G401 (cell line): ENCODE measurements around the gene TMEM258. TPM values are rescaled to one million over a fixed set of nuclear protein-coding genes. Genes with fewer than 3 reads are reported as not detected.

Source experiments
- DNase-seq: peaks from one replicate; pipeline ENCODE4 v3.0.0-alpha.2; 2015; ENCODE audit warnings: low spot score
- in situ Hi-C: cut with HindIII; loops from 2 replicates; pipeline ENCODE4 v1.10.0; 2016; ENCODE audit warnings: low sequenced_read_pairs, mixed read lengths
- total RNA-seq: library from RNA; depleted of rRNA; stranded (reverse); fragments of >200 nt; shearing (Covaris generic); gene quantifications from 2 replicates; pipeline ENCODE4 v1.2.3, GENCODE V29; 2014

The TMEM258 gene
- total RNA-seq, 1 experiment from 2014 or later, result 41.4 TPM

GRCh38 chr11:61779666-61780525 lies 12.5 kb downstream of the TMEM258 start:
- in situ Hi-C loops, result no loop called here
- DNase-seq, result no peak

- in situ Hi-C loops, result no loop called here
Measured at GRCh38 chr11:61778920-61779650, 13.3 kb downstream of the TMEM258 start.

DNA sequence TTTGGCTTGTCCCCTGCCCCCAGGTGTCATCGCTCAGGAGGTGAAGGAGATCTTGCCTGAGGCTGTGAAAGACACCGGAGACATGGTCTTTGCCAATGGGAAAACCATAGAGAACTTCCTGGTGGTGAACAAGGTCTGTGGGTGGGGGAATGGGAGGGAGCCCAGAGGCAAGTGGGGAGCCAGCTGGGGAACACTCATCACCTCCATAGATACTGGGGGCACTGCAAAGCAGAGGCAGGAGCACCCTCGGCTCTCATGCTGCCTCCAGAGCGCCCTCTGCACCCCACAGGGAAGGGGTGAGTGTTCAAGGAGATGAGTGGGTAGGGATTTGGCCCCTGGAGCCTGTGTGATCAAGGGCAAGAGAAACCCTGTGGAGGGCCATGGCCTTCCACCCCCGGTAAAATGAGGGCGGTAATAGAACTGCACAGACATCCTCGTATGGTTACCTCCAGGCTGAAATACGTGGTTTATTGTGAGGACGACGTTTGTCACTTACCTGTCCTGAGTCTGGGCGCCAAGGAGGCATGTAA lies 14.0 kb downstream of the TMEM258 start:
- in situ Hi-C loops, result no loop called here
- DNase-seq, result no peak

More at GRCh38 chr11:61778920-61779650, 13.3 kb downstream of the TMEM258 start:
- DNase-seq, result no peak

DNA sequence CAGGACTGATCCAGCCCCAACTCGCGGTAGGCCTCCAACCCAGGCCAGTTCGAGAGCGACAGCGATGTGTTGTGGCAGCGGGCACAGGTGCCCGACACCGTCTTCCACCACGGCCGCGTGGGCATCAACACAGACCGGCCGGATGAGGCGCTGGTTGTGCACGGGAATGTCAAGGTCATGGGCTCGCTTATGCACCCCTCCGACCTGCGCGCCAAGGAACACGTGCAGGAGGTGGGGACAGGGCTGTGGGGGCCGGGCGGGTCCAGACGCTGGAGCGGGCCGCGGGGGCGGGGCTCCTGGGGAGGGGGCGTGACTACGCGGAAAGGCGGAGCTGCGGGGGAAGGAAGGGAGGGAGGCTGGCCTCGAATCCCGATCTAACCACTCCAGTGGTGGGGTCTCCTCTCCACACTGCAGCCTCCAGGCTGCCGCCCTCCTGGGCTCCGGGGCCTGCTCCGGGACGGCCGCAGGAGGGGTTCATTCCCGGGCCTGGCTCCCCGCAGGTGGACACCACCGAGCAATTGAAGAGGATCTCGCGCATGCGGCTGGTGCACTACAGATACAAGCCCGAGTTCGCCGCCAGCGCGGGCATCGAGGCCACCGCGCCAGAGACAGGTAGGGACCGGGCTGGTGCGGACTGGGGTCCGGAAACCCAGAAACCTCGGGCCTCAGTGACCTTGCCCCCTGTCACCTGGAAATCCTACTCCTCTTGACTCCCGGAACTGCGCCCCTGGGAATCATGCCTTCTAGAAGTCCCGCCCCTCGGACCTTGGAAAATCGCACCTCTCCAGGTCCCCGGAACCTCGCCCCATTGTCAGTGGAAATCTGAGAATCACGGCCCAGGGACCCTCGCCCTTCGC lies 14.9 kb downstream of the TMEM258 start:
- DNase-seq, result peak; percentile 29

DNA sequence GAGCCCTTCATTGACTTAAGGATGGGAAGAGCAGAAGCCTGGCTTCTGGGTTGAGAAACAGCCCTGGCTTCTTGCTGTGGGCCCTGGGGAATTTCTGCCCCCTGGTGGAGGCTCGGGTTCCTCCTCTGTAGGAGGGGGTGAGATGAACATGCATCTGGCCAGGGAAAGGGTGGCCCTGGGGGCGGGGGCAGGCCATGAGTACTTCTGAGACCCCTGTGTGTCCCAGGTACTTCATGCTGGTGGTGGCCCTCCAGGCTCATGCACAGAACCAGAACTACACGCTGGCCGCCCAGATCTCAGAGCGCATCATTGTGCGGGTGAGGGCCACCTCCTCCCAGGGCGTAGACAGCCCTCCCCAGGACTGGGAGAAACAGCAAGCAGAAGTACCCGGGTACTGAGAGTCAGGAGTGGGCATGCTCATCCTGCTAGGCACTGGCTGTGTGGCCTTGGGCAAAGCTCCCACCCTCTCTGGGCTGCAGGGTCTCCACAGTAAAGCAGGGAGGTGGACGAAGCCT lies 15.8 kb downstream of the TMEM258 start:
- in situ Hi-C loops, result no loop called here
- peak; percentile 26 for DNase-seq

More for the DNA sequence above, 14.9 kb downstream of the TMEM258 start:
- in situ Hi-C loops, result no loop called here

DNA sequence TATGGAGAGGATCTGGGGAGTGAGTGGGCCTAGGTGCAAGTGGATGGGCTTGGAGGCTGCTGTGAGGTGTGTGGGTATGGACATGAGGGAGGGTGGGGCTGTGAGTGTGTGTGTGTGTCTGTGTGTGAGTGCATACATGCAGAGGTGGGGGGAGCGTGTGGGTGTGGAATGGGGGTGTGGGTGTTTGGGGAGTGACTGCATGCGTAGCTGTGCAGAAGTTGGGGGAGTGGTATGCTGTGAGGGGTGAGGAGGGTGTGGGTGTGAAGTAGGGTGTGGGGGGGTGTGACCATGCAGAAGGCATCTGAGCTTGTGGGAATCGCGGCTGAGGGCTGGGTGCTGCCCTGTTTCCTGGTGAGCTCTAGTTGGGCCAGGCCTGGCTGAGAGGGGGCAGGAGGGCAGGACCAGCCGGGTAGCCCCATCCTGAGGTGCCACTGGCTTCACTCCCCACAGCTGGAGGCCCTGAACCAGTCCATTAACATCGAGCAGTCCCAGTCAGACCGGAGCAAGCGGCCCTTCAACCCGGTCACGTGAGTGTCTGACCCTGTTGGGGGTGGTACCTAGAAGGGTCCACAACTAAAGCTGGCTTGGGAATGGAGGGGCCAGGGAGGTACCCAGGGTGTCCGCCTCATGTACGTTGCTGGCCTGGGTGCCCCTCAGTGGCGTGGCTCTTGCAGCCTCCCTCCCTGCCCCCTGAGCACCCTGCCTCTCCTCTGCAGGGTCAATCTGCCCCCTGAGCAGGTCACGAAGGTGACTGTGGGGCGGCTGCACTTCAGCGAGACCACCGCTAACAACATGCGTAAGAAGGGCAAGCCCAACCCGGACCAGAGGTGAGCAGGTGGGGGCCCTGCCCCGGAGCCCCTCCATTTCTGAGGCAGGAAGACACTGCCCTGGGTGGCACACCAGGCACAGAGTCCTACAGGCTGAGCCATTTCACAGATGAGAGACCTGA lies 16.5 kb downstream of the TMEM258 start:
- no peak for DNase-seq
- in situ Hi-C loops, result no loop called here

DNA sequence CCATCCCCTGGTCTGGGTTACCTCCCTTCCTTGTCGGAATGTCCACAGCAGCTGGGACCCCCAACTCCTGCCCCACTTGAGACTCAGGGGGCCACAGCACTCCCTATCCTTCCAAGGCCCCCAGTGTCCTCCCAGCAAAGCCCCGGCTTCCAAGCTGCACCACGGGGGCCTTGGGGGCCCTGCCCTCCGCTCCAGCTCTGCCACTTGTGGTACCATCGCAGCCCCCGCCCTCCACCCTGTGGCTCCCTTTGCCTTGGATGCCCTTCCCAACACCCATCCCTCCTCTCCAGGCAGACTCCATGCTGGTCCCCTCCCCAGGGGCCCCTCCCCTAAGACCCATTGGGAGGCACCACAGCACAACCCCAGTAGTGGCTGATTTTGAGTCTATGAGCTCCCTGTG lies 17.3 kb downstream of the TMEM258 start:
- DNase-seq, result no peak
- in situ Hi-C loops, result no loop called here

GRCh38 chr11:61774411-61774810 lies 18.0 kb downstream of the TMEM258 start:
- in situ Hi-C loops, result no loop called here
- DNase-seq, result no peak

- in situ Hi-C loops, result no loop called here
- no peak for DNase-seq
Measured at GRCh38 chr11:61773809-61774208, 18.6 kb downstream of the TMEM258 start.

GRCh38 chr11:61773356-61773755 lies 19.0 kb downstream of the TMEM258 start:
- DNase-seq, result no peak
- in situ Hi-C loops, result no loop called here

GRCh38 chr11:61771985-61772455 lies 20.4 kb downstream of the TMEM258 start:
- no peak for DNase-seq

GRCh38 chr11:61771195-61771894 lies 21.1 kb downstream of the TMEM258 start:
- in situ Hi-C loops, result no loop called here
- DNase-seq, result no peak

More at GRCh38 chr11:61771985-61772455, 20.4 kb downstream of the TMEM258 start:
- in situ Hi-C loops, result no loop called here

GRCh38 chr11:61769946-61770683 lies 22.3 kb downstream of the TMEM258 start:
- in situ Hi-C loops, result no loop called here

DNA sequence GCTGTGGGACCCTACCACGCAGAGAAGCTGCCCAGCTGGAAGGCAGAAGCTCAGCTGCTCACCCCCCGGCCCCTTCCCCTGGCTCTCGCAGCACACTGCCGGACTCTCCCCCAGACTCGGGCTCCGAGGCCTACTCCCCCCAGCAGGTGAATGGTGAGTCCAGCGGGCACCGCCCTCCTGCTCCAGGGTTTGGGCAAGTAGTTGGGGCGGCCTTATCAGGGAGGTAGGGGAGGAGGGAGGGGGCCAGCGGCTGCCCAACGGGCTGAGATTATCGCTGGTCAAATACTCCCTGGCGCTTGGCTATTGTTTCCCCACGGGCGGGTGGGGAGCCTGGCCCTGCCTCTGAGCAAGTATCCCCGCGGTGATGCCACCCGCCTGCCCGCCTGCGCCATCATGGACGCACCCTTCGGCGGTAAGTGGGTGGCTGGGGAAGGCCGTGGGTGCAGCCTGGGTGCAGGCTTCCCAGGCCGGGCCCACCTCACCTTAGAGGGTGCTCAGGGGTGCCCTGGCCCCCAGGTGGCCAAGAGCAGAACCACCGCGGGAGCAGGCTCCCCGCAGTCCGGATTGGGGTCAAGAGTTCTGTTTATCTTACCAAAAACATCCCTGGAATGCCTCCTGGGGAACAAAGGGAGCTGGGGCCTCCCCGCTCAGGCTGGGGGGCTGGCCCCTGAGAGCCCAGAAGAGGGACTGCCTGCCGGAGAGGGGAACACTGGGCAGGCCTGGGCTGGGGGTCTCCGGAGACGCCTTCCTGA lies 23.1 kb downstream of the TMEM258 start:
- in situ Hi-C loops, result no loop called here
- DNase-seq, result no peak

More at GRCh38 chr11:61769946-61770683, 22.3 kb downstream of the TMEM258 start:
- no peak for DNase-seq

DNA sequence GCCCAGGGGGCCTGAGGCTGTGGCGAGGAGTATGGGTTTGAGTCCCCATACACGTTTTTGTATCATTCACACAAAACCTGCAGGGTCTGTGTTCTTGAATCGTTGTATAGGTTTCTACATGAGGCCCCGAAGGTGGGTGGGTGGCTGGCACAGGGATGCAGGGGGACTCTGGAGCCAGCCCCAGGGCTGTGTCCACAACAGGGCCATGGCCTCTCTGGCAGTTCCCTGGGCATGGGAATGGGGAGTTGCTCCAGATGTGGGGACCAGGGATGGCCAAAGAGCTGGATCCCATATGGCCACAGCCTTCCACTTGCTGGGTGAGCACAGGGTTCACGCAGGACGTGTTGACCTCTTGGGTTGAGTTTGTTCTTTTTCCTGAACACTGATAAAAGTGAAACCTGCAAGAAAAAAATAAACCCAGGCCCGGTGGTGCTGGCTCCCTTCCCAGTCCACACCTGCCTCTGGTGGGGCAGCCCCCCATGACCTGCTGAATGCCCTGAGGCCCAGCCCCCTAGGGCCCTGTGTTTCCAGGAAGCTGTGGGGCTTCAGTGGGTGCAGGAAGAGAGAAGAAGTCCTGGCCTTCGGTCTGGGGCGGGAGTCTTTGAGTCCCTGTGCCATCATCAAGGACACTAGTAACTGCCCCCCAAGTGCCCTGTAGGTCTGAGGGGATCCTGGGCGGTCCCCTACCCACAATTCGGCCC lies 23.9 kb downstream of the TMEM258 start:
- in situ Hi-C loops, result no loop called here
- no peak for DNase-seq
